ENCODE measurements around the gene ERG28. TPM values are rescaled to one million over a fixed set of nuclear protein-coding genes. Genes with fewer than 3 reads are reported as not detected.

The ERG28 gene
- total RNA-seq, 1 donor from 2014 or later: 36.1 TPM

DNA sequence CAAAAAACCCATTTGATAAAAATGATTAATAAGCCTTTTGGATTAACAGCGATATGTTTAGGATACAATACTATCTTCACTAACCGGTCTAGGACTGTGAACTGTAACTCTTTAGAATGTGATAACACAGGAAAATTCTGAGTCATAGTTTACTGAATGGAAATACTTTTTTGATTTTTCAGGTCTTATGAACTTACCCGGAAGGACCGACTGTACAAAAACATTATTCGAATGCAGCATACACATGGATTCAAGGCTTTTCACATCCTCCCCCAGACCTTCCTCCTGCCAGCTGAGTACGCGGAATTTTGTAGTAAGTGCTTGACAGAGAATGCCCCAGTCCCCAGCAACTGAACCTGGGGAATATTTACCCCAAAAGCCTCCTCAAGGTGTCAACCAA is 29.3 kb upstream of the ERG28 start:
- Histone ChIP-seq H3K27me3 (no peaks in the 10 kb centered on the region), H3K36me3 (peaks cover 44% of the 10 kb centered on the region), H3K4me3 (no peak overlapping the region), H3K4me1 (no peaks in the 10 kb centered on the region), H3K9me3 (no peaks in the 10 kb centered on the region), H3K27ac (no peak overlapping the region)
- ATAC-seq: no peak
- no peak for TF ChIP-seq CTCF (IDR thresholded peaks at IDR 0.05)
- DNase-seq: no peak
- intact Hi-C loops (cut with DNase I): no loop called here

DNA sequence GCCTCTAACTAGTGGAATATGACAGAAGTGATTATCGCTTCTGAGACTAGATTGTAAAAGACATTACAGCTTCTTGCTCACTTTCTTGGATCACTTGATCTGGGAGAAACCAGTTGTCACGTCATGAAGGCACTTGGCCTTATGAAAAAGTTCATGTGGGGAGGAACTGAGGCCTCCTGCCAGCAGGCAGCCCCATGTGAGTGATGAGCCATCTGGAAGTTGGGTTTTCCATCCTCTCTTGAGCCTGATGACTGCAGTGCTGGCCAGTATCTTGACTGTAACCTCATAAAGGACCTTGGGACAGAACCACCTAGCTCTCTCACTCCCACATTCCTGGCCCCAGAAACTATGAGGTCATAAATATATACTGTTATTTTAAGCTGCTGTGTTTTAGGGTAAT is 28.3 kb upstream of the ERG28 start:
- ATAC-seq: no peak
- Histone ChIP-seq H3K36me3 (peaks cover 42% of the 10 kb centered on the region), H3K27ac (no peak overlapping the region), H3K4me3 (no peak overlapping the region), H3K27me3 (no peaks in the 10 kb centered on the region), H3K4me1 (no peaks in the 10 kb centered on the region), H3K9me3 (no peaks in the 10 kb centered on the region)
- no peak for TF ChIP-seq CTCF (IDR thresholded peaks at IDR 0.05)
- DNase-seq: no peak
- intact Hi-C loops (cut with DNase I): no loop called here

- ATAC-seq: no peak
- H3K9me3 ChIP-seq: no peaks in the 10 kb centered on the region
- no peak overlapping the region for H3K4me3 ChIP-seq
- H3K36me3 ChIP-seq: peaks cover 30% of the 10 kb centered on the region
- no peaks in the 10 kb centered on the region for H3K27me3 ChIP-seq
- DNase-seq: no peak
- intact Hi-C loops (cut with DNase I): no loop called here
- H3K27ac ChIP-seq: no peak overlapping the region
- no peaks in the 10 kb centered on the region for H3K4me1 ChIP-seq
- TF ChIP-seq CTCF (IDR thresholded peaks at IDR 0.05): no peak
These were observed 25.2 kb upstream of the ERG28 start for GRCh38 chr14:75685910-75686309.

- Histone ChIP-seq H3K27me3 (no peaks in the 10 kb centered on the region), H3K4me1 (no peaks in the 10 kb centered on the region), H3K4me3 (no peak overlapping the region), H3K27ac (no peak overlapping the region), H3K36me3 (peaks cover 9% of the 10 kb centered on the region), H3K9me3 (no peaks in the 10 kb centered on the region)
- ATAC-seq (no peak), DNase-seq (no peak)
- no peak for TF ChIP-seq CTCF (IDR thresholded peaks at IDR 0.05)
- intact Hi-C loops (cut with DNase I): no loop called here
These were observed 14.7 kb upstream of the ERG28 start for GRCh38 chr14:75675265-75675960.

DNA sequence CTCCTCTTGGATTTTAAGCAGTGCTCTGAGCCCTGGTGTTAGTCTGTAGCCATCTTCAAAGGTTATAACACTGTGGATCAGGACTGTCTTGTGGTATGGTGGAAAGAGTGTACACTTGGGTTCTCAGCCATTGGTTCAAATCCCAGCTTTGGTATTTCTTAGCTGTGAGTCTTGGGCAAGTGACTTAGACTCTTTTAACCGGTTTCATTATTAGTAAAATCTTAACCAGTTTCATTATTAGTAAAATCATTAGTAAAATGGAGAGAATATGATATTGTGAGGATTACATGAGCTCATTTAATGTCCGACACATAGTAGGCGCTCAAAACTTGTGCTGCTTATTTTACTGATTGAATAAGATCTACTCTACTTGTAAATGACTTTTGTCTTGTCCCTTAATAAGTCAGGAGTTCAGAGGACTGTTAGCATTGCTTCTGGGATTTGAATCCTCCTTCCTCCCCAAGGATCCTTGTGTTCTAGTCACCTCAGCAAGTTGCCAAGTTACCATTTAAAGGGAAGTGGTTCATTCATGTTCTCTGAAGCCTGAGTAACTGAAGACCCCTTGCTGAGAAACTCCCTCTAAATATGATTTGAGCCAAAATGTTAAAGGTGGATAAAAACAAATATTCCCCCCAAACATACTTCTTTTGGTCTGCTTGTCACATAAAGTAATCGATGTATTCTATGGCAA is 12.8 kb upstream of the ERG28 start:
- H3K36me3 ChIP-seq: peaks cover 25% of the 10 kb centered on the region
- no peaks in the 10 kb centered on the region for H3K4me1 ChIP-seq
- H3K4me3 ChIP-seq: no peak overlapping the region
- no peaks in the 10 kb centered on the region for H3K27me3 ChIP-seq
- intact Hi-C loops (cut with DNase I): no loop called here
- H3K27ac ChIP-seq: no peak overlapping the region
- no peak for TF ChIP-seq CTCF (IDR thresholded peaks at IDR 0.05)
- DNase-seq (no peak), ATAC-seq (no peak)
- no peaks in the 10 kb centered on the region for H3K9me3 ChIP-seq

Measured in upper lobe of right lung (tissue), 1 donor.